ENCODE results near the gene GANC.
"Not testable (repeated sequence)": the region's sequence is repeated elsewhere in the genome, so short reads cannot be mapped to it uniquely, and the experiment has no call there.

GANC gene, protein sequence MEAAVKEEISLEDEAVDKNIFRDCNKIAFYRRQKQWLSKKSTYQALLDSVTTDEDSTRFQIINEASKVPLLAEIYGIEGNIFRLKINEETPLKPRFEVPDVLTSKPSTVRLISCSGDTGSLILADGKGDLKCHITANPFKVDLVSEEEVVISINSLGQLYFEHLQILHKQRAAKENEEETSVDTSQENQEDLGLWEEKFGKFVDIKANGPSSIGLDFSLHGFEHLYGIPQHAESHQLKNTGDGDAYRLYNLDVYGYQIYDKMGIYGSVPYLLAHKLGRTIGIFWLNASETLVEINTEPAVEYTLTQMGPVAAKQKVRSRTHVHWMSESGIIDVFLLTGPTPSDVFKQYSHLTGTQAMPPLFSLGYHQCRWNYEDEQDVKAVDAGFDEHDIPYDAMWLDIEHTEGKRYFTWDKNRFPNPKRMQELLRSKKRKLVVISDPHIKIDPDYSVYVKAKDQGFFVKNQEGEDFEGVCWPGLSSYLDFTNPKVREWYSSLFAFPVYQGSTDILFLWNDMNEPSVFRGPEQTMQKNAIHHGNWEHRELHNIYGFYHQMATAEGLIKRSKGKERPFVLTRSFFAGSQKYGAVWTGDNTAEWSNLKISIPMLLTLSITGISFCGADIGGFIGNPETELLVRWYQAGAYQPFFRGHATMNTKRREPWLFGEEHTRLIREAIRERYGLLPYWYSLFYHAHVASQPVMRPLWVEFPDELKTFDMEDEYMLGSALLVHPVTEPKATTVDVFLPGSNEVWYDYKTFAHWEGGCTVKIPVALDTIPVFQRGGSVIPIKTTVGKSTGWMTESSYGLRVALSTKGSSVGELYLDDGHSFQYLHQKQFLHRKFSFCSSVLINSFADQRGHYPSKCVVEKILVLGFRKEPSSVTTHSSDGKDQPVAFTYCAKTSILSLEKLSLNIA (N-terminal part only)

DNA sequence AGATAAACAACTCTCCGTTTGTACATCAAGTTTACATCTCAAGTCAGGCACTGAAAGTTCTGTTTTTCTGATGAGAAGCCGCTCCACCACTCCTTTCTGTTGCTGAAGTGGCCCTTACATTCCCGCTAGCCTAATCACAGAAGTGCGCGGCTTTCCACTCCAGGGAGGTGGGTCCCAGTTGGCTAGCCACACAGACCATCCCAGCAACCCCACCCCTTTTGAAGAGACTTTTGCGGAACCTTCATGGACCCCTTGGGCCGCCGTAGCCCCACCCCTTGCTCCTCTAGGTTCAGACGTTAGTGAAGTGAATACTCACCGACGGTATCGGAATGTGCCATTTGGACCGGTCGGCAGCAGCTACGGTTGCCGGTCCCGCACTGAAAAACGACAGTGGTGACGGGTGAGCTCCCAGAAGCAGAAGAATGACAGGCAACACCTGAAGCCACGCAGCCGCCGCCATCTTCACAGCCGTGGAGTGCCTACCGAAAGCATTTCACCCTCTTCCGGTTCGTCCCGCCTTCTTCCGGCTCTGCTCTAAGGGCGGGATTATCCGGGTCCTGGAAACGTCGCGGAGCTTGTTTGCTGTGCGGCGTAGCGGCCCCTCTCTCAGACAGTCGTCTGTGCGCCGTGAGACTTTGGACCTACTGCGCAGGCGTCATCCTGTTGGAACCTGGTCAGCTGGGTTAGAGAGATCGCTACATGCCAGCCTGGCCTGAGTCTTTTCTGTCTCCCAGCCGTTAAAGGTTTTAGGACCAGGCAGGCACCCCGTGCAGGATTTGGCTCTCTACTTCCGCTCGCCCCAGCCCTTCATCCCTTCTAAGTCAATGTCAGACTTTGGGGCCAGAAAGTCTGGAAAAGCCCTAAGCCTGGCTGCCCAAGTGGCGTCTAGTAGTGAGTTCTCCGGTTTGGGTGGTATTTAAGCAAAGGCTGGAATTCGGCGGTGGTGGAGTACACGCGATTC is at the start of gene GANC, which contains the start of gene TMEM87A:
Gene GANC (plus strand): TSS at position 263 of the 961 bp plus-strand sequence. CDS start 1,281 bp downstream, outside the sequence.
Gene TMEM87A (minus strand): TSS at position 495 of the 961 bp plus-strand sequence. CDS start 35 bp downstream, at position 460.
- peak; percentile 97 to 98 for DNase-seq

- peak; percentile 36 to 53 for DNase-seq
Observed at GRCh38 chr15:42226648-42227047, 46.4 kb upstream of the GANC start.

GRCh38 chr15:42228036-42228435 is 45.0 kb upstream of the GANC start:
- DNase-seq = no peak

GRCh38 chr15:42228981-42229380 is 44.0 kb upstream of the GANC start:
- not testable (repeated sequence) for DNase-seq

DNA sequence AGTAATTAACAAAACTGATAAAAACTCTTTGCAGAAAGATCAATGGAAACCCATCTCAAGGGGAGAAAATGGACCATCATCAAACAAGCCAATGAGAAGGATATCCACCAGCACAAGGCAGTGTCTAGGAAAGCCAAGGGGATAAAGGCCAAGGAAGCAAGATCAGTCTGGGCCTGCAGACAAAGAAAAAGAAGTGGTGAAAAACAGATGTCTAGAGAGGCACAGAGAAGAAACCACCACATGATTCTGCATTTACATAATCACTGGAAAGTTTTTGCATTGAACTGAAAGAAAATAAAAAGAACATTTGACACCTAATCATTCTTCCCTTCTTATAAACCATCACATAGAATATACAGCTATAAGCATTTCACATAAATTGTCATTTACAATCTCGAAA is 41.9 kb upstream of the GANC start:
- DNase-seq = no peak

GRCh38 chr15:42232606-42233005 is 40.4 kb upstream of the GANC start:
- DNase-seq = no peak

DNA sequence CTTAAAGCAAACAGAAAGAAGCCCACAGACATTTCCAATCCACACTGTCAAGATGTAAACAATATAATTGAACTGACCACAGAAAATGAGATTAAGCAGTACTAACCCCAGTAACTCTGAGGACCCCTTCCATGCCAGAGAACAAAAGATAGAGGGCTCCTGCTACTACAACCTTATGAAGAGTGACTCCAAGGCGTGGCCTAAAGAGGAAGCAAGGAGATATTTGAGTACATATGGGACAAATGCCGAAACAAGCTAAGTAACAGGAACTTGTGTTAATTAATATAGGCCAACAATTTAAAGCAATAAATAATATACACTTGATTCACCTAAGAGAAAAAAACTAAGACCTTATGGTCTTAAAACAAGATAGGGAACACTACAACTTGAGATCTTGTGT is 39.9 kb upstream of the GANC start:
- DNase-seq = no peak

GRCh38 chr15:42239528-42240182 is 33.3 kb upstream of the GANC start:
- DNase-seq = no peak

GRCh38 chr15:42240823-42241222 is 32.2 kb upstream of the GANC start:
- DNase-seq = no peak

- no peak for DNase-seq
Observed at GRCh38 chr15:42253300-42253699, 19.7 kb upstream of the GANC start.

DNA sequence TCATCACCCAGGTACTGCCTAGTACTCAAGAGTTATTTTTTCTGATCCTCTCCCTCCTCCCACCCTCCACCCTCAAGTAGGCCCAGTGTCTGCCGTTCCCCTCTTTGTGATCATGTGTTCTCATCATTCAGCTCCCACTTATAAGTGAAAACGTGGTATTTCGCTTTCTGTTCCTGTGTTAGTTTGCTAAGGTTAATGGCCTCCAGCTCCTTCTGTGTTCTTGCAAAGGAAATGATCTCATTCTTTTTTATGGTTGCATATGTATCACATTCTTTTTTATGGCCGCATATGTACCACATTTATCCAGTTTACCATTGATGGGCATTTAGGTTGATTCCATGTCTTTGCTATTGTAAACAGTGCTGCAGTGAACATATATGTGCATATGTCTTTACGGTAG is 8.2 kb upstream of the GANC start:
- DNase-seq = no peak

DNA sequence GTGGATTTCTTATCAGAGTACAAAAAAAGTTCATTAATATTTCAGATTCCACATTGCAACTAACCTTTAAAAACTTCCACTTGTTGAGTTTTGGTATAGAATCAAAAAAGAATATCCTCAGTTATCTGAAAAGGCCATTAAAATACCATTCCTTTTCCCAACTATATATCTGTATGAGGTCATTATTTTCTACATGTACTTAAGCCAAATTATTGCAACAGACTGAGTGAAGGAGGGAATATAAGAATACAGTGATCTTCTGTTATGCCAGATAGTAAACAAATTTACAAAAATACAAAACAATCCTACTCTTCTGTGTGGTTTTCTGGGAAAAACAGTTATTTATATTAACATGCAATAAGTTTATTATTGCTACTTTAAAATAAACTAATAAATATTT is 5.7 kb upstream of the GANC start:
- DNase-seq = no peak

GRCh38 chr15:42270551-42270950 is 2.5 kb upstream of the GANC start:
- no peak for DNase-seq

GRCh38 chr15:42270996-42271395 is 2.0 kb upstream of the GANC start:
- DNase-seq = peak in 1 of 2 donors; percentile 1

DNA sequence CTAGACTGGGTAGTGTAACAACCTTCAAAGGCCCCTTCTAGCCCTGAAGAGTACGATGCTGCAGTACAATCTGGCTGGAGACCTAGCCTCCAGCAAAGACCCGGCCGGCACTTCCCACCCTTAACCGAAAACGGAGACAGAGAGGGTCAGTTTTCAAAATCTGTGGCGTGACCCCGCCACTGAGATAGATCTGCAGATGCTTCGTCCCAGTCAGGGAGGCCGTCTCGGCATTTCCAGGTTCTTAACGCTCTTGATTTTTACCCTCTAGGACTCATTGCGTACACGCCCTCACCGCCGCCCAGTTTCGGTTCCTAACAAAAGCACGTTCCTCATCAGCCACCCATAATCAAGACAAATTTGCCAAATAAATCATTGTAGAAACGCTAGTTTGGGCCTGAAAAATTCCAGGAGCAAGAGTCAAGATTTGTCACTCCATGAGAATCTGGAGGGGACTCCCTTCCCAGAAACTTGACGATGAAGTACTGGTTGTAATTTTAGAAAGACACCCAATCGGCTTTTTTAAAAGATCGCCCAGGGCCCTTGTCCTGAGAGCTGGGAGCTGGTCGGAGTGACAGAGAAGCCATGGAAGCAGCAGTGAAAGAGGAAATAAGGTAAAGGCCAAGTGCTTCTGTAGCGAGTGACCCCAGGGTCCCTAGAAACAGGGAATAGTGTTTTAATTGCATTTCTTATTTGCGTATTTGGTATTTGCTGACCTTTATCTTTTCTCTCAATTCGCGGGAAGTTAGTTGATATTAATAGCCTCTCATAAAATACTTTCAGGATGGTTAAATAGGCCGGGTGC is 1.1 kb downstream of the GANC start:
- peak in 1 of 2 donors; percentile 56 for DNase-seq

DNA sequence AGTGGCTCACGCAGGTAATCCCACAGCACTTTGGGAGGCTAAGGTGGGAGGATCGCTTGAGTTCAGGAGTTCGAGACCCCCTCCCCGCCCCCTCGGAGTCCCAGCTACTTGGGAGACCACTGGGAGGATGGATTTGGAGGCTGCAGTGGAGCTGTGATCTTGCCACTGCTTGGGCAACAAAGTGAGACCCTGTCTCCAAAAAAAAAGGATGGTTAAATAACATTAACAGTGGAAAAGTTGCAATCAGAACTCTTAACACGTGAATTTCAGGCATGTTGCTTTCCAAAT is 1.6 kb downstream of the GANC start:
- DNase-seq = no peak

- DNase-seq = peak in 1 of 2 donors; percentile 52
Observed at GRCh38 chr15:42275780-42276391, 2.9 kb downstream of the GANC start.

DNA sequence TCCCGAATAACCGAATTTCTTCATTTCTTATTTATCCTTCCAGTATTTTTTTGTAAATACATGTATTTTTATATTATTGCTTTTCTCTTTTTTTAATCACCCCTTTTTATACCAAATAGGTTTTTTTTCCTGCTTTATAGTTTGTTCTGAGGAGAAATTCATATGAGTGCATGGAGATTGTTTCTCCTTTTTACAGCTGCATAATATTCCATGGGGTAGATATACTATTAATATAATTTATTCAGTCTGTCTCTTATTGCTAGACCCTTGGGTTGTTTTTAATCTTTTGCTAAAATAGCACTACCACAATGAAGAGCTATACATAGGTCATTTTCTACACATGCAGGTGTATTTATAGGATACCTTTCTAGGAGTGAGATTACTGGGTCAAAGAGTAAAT is 3.8 kb downstream of the GANC start:
- no peak for DNase-seq

- no peak for DNase-seq
Observed at GRCh38 chr15:42279234-42279723, 6.3 kb downstream of the GANC start.

- no peak for DNase-seq
Observed at GRCh38 chr15:42282344-42282743, 9.3 kb downstream of the GANC start.

DNA sequence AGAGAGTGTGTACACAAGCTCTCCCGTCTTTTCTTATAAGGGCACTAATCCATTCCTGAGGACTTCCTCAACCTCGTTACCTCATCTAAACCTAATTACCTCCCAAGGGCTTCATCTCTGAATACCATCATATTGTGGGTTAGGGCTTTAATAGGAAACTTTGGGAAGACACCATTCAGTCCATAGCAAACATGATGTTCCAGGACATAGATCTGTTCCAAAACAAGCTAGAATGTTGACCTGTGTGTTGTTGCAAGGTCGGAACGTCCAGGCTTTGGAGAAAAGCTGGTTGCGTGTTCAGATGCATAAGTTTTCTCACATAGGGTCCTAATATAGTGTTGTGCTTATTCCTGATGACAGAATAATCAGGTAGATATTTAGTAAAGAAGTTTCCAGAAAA is 9.9 kb downstream of the GANC start:
- no peak for DNase-seq
